HG02938 (cell line): Measurements from ENCODE around the gene POLE.
"Not testable (repeated sequence)": the region's sequence is repeated elsewhere in the genome, so short reads cannot be mapped to it uniquely, and the experiment has no call there.

Source experiments
- ATAC-seq: cut with Tn5 transposase; IDR thresholded peaks from one replicate; pipeline ENCODE4 v1.9.1; 2021; ENCODE audit warnings: mild to moderate bottlenecking, moderate library complexity; ENCODE audit not compliant: unreplicated experiment

The POLE gene

DNA sequence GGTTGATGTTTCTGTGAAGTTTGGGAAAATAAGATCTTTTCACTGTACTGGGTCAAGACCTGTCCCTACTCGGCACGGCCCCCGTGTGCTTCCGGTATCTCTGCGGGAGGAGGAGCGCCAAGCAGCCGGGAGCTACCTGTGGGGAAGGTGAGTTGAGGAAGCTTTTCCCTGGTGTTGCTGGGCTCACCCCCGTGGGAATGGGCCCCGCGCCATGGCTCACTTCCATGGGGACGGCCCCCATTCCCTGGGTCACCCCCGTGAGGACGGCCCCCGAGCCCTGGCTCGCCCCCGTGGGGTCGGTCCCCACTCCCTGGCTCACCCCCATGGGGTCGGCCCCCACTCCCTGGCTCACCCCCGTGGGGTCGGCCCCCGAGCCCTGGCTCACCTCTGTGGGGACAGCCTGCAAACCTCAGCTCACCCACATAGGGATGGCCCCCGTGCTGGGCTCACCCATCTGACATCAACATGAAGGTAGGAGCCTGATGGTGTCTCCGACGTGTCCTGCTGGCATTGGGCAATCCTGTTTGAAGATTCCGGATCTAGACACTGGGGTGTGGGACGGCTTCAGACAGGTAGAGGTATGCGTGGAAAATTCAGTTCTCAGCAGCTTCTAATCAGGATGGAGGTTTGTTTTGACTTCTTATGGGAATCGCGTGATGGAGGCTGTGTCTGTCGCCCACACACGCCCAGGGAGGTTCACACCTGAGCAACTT lies 85.8 kb downstream of the POLE start:
- ATAC-seq: no peak

DNA sequence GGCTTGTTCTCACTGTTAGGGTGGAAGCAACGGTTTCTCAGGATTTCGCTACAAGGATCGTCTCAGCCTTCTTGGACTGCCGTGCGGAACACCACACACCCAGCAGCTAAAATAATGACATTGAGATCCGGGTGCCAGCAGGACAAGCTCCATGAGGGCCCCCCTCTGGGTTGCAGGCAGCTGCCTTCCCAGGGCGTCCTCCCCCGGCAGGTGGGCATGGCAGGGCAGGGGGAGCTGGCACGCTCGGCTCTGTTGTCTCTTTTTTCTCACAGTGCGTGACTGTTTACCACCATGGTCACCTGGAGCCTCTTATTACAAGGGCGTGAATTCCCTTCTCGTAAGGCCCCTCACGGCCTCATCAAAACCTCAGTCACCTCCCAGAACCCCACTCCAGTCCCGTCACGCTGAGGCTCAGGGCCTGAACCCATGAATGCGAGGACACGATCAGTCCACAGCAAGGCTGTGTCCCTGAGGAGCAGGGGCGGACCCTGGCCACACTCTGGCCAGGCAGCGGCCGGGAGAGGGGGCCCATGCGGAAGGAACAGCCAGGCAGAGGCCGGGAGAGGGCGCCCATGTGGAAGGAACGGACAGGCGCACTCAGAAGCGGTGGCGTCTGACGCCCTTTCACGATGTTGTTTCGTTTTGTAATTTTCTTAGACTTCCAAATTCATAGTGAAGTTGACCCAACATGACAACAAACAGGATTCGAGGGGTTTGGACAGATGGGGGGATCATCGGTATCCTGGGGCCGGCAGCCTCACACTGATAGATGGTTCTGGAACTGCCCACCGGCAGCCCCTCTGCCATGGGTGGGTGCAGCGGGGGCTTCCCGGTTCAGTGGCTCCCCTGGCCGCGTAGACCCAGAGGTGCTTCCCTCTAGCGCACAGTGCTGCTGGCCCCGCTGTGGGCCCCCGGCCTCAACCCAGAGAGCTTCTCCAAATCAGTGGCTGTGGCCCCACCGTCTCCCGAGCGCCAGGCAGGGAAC lies 86.8 kb downstream of the POLE start:
- ATAC-seq: no peak

DNA sequence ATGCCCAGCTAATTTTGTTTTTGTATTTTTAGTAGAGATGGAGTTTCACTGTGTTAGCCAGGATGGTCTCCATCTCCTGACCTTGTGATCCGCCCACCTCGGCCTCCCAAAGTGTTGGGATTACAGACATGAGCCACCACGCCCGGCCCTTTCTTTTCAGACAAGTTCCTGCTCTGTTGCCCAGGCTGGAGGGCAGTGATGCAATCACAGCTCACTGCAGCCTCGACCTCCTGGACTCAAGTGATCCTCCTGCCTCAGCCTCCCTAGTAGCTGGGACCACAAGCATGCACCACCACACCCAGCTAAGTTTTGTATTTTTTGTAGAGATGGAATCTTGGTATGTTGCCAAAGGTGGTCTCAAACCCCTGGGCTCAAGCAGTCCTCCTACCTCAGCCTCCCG lies 87.6 kb downstream of the POLE start:
- not testable (repeated sequence) for ATAC-seq

DNA sequence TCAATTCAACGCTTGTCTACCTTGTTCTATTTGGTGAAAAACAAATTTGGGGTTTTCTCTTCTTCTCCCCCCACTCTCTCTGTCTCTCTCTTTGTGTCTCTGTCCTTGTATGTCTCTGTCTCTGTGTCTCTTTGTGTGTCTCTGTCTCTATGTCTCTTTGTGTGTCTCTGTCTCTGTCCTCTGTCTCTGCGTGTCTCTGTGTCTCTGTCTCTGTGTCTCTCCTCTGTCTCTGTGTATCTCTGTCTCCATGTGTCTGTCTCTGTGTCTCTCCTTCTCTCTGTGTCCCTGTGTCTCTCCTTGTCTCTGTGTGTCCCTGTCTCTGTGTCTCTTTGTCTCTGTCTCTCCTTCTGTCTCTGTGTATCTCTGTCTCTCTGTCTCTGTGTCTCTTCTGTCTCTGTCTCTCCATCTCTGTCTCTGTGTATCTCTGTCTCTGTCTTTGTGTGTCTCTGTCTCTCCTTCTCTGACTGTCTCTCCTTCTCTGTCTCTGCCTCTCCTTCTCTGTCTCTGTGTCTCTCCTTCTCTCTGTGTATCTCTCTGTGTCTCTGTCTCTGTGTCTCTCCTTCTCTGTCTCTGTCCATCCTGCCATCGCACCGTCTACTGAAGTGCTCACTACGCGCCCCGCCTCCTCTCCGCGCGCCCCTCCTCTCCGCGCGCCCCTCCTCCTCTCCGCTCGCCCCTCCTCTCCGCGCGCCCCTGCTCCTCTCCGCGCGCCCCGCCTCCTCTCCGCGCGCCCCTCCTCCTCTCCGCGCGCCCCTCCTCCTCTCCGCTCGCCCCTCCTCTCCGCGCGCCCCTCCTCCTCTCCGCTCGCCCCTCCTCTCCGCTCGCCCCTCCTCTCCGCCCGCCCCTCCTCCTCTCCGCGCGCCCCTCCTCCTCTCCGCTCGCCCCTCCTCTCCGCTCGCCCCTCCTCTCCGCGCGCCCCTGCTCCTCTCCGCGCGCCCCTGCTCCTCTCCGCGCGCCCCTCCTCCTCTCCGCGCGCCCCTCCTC lies 89.5 kb downstream of the POLE start:
- ATAC-seq: no peak

DNA sequence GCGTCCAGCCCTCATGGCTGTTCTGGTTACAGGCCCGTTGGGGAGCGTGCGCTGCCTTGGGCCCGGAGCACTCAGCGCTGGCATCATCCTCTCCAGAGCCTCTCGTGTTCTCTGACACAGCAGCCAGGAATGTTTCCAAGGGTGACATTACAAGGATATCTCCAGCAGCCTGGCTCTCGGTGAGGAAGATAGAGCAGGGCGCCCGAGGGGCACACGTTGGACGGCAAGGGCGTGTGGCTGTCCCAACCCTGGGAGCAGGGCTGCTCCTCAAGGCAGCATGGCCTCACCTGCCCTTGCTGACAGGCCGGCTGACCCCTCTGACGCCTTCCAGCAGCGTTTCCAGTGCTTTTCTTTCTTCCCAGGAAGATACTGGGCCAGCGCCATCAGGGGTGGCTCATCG lies 91.1 kb downstream of the POLE start:
- no peak for ATAC-seq

DNA sequence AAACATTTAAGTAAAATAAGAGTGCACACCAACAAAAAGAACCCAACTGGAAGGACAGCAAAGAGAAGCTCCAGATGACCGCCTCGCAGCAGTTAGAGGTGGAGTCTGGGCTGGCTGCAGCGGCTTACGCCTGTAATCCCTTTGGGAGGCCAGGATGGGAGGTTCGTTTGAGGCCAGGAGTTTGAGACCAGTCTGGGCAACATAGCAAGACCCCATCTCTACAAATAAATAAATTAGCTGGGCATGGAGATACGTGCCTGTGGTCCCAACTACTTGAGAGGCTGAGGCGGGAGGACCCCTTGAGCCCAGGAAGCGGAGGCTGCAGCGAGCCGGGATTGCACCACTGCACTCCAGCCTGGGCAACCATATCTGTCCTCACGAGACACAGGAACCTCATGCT lies 92.0 kb downstream of the POLE start:
- ATAC-seq: no peak

DNA sequence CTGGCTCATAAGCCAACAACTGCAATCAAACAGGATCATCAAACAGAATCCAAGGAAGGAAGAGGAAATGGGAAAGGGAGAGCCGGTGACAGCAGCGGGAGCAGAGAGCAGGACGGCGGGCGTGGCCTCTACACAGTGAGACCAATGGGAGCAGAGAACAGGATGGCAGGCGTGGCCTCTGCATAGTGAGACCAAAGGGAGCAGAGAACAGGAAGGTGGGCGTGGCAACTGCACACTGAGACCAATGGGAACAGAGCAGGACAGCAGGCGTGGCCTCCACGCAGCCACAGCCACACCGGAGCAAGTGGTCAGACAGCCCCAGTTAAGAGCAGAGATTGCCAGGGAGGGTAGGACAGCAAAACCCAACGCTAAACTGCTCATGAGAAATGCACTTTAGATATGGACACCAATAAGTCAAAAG lies 93.2 kb downstream of the POLE start:
- peak; percentile 67 for ATAC-seq

DNA sequence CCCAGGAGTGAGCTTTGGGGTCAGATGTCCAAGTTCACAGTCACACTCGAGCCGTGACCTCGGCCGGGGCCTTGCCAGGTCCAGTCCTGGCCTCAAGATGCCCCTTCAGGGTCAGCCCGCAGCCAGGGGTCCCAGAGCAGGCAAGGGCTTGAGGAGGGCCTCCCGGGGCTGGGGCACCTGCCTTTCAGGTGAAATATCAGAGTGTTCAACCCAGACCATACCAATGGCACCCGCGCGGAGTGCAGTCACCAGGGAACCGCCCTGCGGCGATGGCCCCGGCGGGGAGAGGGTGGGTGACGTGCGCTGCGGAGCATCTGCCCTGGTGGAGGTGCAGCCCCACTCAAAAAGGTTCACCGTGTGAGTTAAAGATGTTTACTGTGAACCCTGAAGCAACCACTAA lies 93.6 kb downstream of the POLE start:
- no peak for ATAC-seq

DNA sequence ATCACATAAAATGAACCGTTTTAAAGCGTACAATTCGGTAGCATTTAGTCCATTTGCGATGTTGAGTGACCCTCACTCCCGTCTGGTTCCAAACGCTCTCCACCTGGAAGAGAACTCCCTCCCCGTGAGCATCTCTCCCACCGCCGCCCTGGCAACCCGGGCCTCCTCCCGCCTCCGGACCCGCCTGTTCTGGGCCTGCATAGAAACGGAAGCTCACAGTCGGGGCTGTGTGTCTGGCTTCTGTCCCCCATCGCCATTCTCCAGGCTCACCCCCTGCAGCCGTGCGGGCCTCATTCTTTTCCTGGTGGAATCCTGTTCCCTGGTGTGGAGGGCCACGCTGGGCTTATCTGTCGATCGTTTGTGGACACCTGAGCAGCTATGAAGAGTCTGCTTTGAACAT lies 94.1 kb downstream of the POLE start:
- no peak for ATAC-seq

DNA sequence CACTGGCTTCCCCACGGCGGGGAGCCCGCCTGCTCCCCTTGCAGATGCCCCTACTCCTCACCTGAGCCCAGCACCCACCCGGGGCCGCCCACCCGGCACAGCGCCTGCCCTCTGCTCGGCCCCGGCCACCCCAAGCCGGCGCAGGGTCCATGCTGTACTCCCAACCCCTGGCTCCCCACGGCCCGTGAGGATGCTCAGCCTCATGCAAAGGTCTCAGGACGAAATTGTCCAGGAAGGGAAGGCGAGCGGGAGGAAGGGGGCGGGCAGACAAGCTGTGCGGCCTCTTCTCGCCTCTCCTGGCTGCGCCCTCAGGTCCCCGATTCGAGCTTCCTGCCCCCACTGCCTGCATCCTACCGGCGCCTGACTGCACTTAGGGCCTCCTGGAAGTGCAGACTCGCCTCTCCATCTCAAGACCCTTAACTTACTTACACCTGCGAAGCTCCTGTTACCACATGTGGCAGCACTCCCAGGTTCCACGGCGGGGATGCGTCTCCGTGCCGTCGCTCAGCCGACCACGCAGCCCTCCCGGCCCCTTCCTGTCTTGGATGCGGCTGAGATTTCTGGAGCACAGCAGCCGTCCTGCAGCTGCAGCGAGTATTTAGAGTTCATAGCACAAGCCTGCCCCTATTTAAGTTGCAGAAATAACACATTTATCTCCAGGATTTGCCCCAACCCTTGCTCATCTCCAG lies 94.7 kb downstream of the POLE start:
- no peak for ATAC-seq

DNA sequence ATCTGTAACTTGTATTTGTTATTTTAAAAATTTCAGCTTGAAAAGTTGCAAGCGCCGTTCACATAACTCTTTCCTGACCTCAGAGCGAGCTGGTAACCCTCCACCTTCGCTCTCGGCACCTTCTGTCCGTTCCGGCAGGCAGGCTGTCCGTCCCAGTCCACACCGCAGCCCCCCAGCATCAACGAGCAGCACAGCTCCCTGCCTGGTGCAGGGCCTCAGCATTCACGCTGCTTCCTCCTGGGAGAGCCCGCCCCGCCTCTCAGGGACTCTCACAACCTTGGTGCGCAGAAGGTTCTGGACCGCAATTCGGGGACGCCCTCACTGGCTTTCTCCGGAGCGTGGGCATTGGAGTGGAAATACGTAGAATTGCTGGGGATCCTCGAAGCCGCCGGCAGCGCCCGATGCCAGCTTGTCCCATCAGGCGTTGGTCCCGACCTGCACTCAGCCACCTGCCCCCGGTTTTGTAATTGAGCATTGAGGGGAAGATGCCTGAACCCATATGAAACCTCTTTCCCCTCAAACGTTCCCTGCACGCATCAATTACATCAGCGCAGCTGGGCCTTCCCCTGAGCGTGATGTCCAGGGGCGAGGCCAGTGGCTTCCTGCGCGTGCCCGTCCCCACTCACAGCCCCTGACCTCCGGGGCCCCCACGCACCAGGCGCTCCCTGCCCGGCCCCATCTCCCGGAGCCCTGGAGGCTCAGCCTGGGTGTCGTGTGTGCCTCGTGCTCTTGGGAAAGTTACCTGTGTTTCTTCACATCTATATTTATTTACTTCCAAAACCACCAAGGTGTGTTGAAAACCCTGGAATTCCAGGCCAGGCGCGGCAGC lies 95.8 kb downstream of the POLE start:
- ATAC-seq: no peak

DNA sequence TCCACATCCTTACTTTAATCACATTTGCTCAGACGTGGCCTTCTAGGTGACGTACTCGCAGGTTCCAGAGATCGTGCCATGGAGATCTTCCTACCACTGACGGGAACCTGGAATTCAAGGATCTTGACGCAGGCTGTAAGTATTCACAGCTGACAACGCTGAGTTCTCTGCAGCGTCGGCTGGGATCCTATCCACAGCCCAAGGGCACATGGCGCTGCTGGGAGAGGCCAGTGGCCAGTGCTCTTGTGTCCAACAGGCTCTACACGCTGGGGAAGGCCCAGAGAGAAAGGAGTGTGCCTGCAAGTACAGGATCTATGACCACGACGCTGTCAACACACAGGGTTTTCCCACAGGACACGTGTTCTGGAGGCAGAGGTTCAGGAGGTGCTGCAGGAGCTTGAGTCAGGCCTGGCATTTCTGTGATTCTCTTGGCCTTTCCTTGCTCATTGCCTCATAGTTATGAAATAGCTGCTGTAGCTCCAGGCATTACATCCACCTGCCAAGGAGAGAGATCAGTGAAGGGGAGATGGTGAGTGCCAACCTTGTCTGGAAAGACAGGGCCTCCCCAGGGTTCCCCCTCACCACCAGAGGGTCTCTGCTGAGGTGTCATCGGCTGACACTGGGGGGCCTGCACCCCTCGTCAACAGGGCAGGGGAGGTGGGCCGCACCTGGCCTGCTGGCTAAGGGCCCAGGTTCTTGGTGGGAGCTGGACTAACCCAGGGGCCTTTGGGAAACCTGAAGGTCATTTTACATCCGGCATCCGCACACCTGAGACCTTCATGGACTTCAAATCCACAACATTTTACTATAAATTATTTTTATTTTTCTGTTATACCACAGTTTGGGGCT lies 98.1 kb downstream of the POLE start:
- no peak for ATAC-seq

DNA sequence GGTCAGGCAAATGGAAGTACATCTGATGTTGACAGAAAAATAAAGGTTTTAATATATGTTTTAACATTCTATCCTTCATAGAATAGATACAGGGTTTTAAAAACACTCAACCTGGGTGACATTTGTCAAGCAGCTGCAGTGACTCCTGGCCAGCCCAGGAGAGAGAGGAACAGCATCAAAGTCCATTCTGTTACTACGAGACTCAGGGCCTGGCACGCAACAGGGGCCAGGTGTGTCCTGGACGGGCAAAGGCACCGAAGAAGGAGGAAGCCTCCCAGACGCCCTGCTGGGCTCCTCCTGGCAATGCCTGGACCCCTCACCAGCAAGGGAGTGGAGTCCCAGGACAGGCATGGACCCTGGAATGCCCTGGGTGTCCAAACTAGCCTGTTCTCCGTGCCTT lies 98.8 kb downstream of the POLE start:
- no peak for ATAC-seq

DNA sequence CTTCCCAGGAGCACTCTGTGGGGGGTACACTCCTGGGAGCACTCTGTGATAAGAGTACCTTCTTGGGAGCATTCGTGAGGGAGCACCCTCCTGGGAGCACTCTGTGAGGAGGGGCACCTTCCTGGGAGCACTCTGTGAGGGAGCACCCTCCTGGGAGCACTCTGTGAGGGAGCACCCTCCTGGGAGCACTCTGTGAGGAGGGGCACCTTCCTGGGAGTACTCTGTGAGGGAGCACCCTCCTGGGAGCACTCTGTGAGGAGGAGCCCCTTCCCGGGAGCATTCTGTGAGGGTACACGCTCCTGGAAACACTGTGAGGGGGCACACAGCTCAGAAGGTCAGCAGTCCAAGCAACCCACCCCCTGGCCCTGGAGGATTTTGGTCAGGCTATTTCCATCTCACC lies 99.4 kb downstream of the POLE start:
- no peak for ATAC-seq

DNA sequence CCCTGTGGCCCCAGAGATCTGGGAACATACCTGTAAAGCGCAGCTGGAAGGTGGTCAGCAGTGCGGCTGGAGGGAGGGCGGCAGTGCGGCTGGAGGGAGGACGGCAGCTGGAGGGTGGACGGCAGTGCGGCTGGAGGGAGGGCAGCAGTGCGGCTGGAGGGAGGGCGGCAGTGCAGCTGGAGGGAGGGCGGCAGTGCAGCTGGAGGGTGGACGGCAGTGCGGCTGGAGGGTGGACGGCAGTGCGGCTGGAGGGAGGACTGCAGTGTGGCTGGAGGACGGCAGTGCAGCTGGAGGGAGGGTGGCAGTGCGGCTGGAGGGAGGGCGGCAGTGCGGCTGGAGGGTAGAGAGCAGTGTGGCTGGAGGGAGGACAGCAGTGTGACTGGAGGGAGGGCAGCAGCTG lies 100.2 kb downstream of the POLE start:
- no peak for ATAC-seq

DNA sequence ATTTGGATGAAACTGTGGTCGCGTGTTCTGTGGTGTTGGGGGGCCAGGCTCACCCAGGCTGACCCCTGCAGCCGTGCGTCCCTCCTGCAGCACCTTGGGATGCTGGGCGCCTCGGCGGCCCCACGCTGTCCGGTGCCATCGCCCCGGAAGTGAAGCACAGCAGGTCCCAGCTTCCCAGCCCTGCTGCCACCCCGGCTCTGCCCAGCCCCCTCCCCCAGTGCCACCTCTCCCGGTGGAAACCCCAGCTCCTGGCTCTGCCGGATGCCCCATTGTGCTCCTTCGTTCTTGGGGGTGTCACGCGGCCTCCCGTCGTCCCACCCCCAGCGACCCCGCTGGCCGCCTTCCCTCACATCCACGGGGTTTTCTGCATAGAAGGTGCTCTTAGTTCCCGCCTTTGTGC lies 102.0 kb downstream of the POLE start:
- ATAC-seq: no peak

DNA sequence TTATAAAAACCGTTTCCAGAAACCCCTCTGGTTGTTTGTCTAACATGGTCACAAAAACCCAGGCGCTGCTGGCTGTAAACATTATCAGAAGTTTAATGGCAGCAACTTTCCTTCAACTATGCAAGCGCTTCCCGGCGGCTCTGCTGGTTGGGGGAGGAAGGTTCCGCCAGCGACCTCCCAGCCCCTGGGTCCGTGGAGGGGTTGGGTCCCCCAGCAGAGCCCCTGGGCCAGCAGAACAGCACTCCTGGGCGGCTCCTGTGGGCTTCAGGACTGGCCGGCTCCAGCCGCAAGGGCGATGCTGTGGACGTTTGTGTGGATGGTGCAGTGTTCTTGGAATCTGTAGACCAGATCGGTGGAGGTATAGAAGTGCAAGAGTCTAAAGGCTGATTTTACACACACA lies 102.7 kb downstream of the POLE start:
- no peak for ATAC-seq

DNA sequence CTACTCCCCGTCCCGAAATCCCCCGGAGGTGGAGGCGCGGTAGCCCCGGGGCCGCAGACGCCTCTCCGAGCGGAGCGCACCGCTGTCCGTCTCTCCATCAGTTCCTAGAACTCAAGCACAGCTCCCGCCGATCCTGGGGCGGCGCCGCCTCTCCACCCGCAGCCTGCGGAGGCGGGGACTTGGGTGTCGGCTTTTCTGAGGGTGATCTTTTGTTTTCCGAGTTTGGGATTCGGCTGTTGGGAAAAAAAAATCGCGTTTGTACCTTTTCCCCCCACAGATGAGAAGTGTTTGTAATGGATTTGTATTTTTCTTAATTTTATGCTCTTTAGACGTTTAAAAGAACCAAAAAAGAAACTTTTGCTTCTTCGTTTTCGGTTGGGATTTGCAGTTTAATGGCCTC lies 103.4 kb downstream of the POLE start:
- no peak for ATAC-seq

DNA sequence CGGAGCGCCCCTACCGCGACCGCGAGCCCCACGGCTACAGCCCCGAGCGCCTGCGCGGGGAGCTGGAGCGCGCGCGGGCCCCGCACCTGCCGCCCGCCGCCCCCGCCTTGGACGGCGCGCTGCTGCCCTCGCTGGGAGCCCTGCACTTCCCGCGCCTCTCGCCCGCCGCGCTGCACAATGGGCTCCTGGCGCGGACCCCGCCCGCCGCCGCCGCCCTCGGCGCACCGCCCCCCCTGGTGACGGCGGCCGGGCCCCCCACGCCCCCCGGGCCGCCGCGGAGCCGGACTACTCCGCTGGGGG lies 103.8 kb downstream of the POLE start:
- ATAC-seq: no peak
